Endometrium (tissue), 2 donors: ENCODE data around the gene GRAMD4.

Experiments
- FAIRE-seq: peaks from 2 replicates; lab custom pipeline; 2012; peaks lifted over from hg19 to GRCh38; lab: Jason Lieb, UNC
- donor health status: control.
- donor health status: control.

Gene GRAMD4

GRCh38 chr22:46656856-46657654 is 36.9 kb downstream of the GRAMD4 start:
- no peak for FAIRE-seq

- no peak for FAIRE-seq
Measured at GRCh38 chr22:46657655-46657953, 37.4 kb downstream of the GRAMD4 start.

- no peak for FAIRE-seq
Measured at GRCh38 chr22:46657996-46658947, 38.1 kb downstream of the GRAMD4 start.

- FAIRE-seq: no peak
Measured at GRCh38 chr22:46659059-46659790, 39.0 kb downstream of the GRAMD4 start.

GRCh38 chr22:46659791-46660186 is 39.6 kb downstream of the GRAMD4 start:
- FAIRE-seq: no peak

GRCh38 chr22:46660604-46661201 is 40.5 kb downstream of the GRAMD4 start:
- FAIRE-seq: no peak

GRCh38 chr22:46661221-46661851 is 41.1 kb downstream of the GRAMD4 start:
- FAIRE-seq: no peak

- no peak for FAIRE-seq
Measured at GRCh38 chr22:46662226-46662625, 42.0 kb downstream of the GRAMD4 start.

- FAIRE-seq: no peak
Measured at GRCh38 chr22:46663001-46663400, 42.8 kb downstream of the GRAMD4 start.

GRCh38 chr22:46663436-46664100 is 43.4 kb downstream of the GRAMD4 start:
- FAIRE-seq: no peak

GRCh38 chr22:46664301-46664855 is 44.2 kb downstream of the GRAMD4 start:
- FAIRE-seq: no peak

GRCh38 chr22:46665151-46665695 is 45.0 kb downstream of the GRAMD4 start:
- no peak for FAIRE-seq

GRCh38 chr22:46665751-46666280 is 45.6 kb downstream of the GRAMD4 start:
- FAIRE-seq: no peak

GRCh38 chr22:46666577-46667244 is 46.5 kb downstream of the GRAMD4 start:
- no peak for FAIRE-seq

GRCh38 chr22:46667245-46667623 is 47.0 kb downstream of the GRAMD4 start:
- no peak for FAIRE-seq

GRCh38 chr22:46668116-46668515 is 47.9 kb downstream of the GRAMD4 start:
- no peak for FAIRE-seq

- no peak for FAIRE-seq
Measured at GRCh38 chr22:46669201-46669600, 49.0 kb downstream of the GRAMD4 start.

GRCh38 chr22:46671824-46672432 is 51.7 kb downstream of the GRAMD4 start:
- no peak for FAIRE-seq

GRCh38 chr22:46672731-46673130 is 52.5 kb downstream of the GRAMD4 start:
- no peak for FAIRE-seq
